ENCODE results near the gene HPS4. TPM values are rescaled to one million over a fixed set of nuclear protein-coding genes. Genes with fewer than 3 reads are reported as not detected.
"Not testable (repeated sequence)": the region's sequence is repeated elsewhere in the genome, so short reads cannot be mapped to it uniquely, and the experiment has no call there.

HPS4 gene
- 10 to 100 TPM; 22.8 to 74.3 (median 47.0) TPM for total RNA-seq

GRCh38 chr22:26483439-26484359 lies at the start of gene HPS4, which contains the start of gene SRRD:
TSS of gene HPS4 (minus strand) at chr22:26483783. CDS start at chr22:26481762, 2,021 bp downstream.
TSS of gene SRRD (plus strand) at chr22:26483877. CDS start at chr22:26483891, 14 bp downstream.
- peaks cover 0 to 55% (median 21%) of the 10 kb centered on the region in 4 donors for H3K4me1 ChIP-seq
- no peaks in the 10 kb centered on the region for H3K27me3 ChIP-seq
- peak; percentile 82 to 88 for TF ChIP-seq POLR2A (IDR thresholded peaks at IDR 0.05)
- peak in 1 of 6 experiments; percentile 27 for TF ChIP-seq CTCF (IDR thresholded peaks at IDR 0.05)
- DNase-seq, result peak; percentile 93 to 96 (median 96)
- H3K36me3 ChIP-seq, result peaks cover 0 to 15% (median 0%) of the 10 kb centered on the region in 3 donors
- H3K4me3 ChIP-seq, result peak within 1 kb of the TSS; percentile 82 to 96 (median 94)
- peak within 1 kb of the TSS; percentile 93 to 98 (median 95) for H3K27ac ChIP-seq
- H3K9me3 ChIP-seq, result no peaks in the 10 kb centered on the region

GRCh38 chr22:26529345-26529744 lies 45.8 kb upstream of the HPS4 start:
- Histone ChIP-seq H3K9me3 (no peaks in the 10 kb centered on the region), H3K27ac (no peak overlapping the region), H3K4me1 (no peaks in the 10 kb centered on the region), H3K27me3 (no peaks in the 10 kb centered on the region), H3K36me3 (peaks cover 0 to 32% (median 0%) of the 10 kb centered on the region in 3 donors), H3K4me3 (no peak overlapping the region)
- DNase-seq, result no peak
- TF ChIP-seq POLR2A (IDR thresholded peaks at IDR 0.05), result no peak
- TF ChIP-seq CTCF (IDR thresholded peaks at IDR 0.05), result no peak

GRCh38 chr22:26528518-26528917 lies 44.9 kb upstream of the HPS4 start:
- not testable (repeated sequence) for DNase-seq, H3K9me3 ChIP-seq, H3K4me1 ChIP-seq, H3K27ac ChIP-seq, H3K27me3 ChIP-seq, H3K4me3 ChIP-seq
- peaks cover 0 to 32% (median 0%) of the 10 kb centered on the region in 3 donors for H3K36me3 ChIP-seq

GRCh38 chr22:26527574-26528465 lies 44.2 kb upstream of the HPS4 start:
- H3K4me1 ChIP-seq, result no peaks in the 10 kb centered on the region
- no peaks in the 10 kb centered on the region for H3K9me3 ChIP-seq
- H3K27me3 ChIP-seq, result no peaks in the 10 kb centered on the region
- H3K4me3 ChIP-seq, result no peak overlapping the region
- peaks cover 0 to 32% (median 0%) of the 10 kb centered on the region in 3 donors for H3K36me3 ChIP-seq
- TF ChIP-seq CTCF (IDR thresholded peaks at IDR 0.05), result no peak
- H3K27ac ChIP-seq, result no peak overlapping the region
- DNase-seq, result no peak

- H3K27me3 ChIP-seq, result no peaks in the 10 kb centered on the region
- no peaks in the 10 kb centered on the region for H3K9me3 ChIP-seq
- TF ChIP-seq POLR2A (IDR thresholded peaks at IDR 0.05) (no peak), CTCF (IDR thresholded peaks at IDR 0.05) (no peak)
- H3K4me1 ChIP-seq, result no peaks in the 10 kb centered on the region
- peaks cover 0 to 28% (median 0%) of the 10 kb centered on the region in 3 donors for H3K36me3 ChIP-seq
- no peak overlapping the region for H3K27ac ChIP-seq
- H3K4me3 ChIP-seq, result no peak overlapping the region
- no peak for DNase-seq
Measured at GRCh38 chr22:26527167-26527566, 43.6 kb upstream of the HPS4 start.

All from Peyer's patch (tissue), 4 donors.